Measurements from ENCODE around the gene EFTUD2.
A peak's percentile ranks its signal among the peaks of the same experiment; 100 is the strongest.

EFTUD2 gene

DNA sequence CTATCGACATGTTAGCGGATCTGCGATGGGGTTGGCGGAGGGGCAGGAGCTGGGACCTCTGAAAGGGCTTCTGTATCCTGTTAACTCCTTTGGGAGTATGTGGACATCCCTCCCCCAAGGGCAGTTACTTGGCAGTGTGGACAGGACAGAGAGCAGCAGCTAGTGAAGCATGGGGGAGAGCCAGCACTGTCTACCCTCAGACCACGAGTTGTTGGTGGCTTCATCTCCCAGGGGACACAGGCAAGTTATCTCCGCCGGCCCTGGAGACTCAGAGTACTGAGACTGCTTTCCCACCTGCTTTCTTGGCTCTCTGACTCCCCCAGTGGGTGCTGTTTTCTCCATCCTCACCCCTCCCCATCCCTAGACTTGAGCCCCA lies 21.3 kb upstream of the EFTUD2 start:
- Histone ChIP-seq H3K9me3 (no peaks in the 10 kb centered on the region), H3K36me3 (replicated peaks) (peaks cover 3% of the 10 kb centered on the region), H3K27me3 (ENCODE audit: low read depth) (no peaks in the 10 kb centered on the region), H3K4me1 (no peaks in the 10 kb centered on the region), H3K4me3 (no peak overlapping the region)
- in situ Hi-C loops (cut with MboI; ENCODE audit: low sequenced_read_pairs), result no loop called here
- no peak for DNase-seq (ENCODE audit: low spot score in 2 of 2)

DNA sequence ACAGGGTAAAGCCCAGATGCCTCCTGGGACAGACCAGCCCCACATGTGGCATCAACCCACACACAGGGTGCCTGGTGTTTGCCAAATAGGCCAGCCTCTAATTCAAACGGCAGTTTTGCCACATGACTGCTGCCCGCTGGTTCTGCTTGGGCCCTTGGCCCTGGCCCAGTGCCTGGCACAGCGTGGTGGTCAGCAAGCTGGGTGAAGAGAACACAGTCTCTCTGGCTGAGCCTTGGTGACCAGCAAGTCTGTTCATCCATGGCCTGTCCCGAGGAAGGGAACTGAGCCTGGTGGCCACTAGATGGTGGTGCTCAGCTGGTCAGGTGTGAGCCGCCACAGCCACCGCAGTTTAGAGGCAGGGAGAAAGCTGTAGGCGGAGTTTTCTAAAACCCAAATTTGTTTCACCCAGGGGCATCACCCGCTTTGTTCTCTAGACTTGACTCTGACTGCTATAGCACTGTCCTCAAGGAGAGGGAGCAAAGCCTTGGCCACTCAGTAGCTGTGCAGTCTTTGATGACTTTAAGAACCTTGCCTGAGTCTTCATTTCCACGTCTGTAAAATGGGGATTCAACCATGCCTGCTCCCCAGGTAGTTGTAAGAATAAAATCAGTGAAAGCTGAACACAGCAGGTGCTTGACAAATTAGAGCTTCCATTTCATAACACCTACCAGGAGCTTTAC lies 20.8 kb upstream of the EFTUD2 start:
- Histone ChIP-seq H3K4me3 (no peak overlapping the region), H3K27me3 (ENCODE audit: low read depth) (no peaks in the 10 kb centered on the region), H3K9me3 (no peaks in the 10 kb centered on the region), H3K36me3 (replicated peaks) (peaks cover 3% of the 10 kb centered on the region), H3K4me1 (no peaks in the 10 kb centered on the region)
- in situ Hi-C loops (cut with MboI; ENCODE audit: low sequenced_read_pairs), result no loop called here
- peak; percentile 72 to 85 for DNase-seq (ENCODE audit: low spot score in 2 of 2)

DNA sequence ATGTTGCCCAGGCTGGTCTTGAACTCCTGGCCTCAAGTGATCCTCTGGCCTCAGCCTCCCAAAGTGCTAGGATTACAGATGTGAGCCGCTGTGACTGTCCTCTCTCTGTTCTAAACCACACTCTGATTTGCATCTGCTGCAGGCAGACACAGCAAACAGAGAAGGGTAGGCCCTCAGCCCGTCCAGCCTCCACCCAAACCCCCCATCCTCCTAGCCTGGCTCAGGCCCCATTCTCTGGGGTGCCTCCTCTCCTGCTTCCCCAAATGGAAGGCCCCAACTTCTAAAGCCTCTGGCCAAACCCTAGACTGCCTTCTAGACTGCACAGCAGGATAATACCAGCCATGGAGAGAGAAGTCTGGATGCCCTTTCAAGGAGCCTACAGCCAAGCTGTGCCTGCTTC lies 20.2 kb upstream of the EFTUD2 start:
- Histone ChIP-seq H3K9me3 (no peaks in the 10 kb centered on the region), H3K4me3 (no peak overlapping the region), H3K4me1 (no peaks in the 10 kb centered on the region), H3K27me3 (ENCODE audit: low read depth) (no peaks in the 10 kb centered on the region), H3K36me3 (replicated peaks) (no peaks in the 10 kb centered on the region)
- in situ Hi-C loops (cut with MboI; ENCODE audit: low sequenced_read_pairs), result no loop called here
- no peak for DNase-seq (ENCODE audit: low spot score in 2 of 2)

DNA sequence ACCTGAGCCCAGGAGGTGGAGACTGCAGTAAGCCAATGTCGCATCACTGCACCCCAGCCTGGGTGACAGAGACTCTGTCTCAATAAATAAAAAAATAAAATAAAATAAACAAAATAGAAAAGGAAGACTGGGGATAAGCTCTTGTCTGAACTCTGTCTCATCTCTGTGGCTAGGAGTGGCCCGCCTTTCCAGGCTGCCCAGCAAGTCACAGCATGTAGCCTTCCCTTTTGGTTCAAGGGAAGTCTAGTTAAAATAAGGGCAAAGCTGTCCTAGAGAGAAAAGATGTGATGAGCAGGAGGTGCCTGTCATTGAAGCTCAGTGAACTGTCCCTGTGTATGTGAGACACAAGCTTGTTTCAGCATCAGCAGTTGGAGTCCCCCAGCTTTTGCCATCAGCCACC lies 18.8 kb upstream of the EFTUD2 start:
- no peaks in the 10 kb centered on the region for H3K4me1 ChIP-seq
- H3K9me3 ChIP-seq, result no peaks in the 10 kb centered on the region
- no peaks in the 10 kb centered on the region for H3K36me3 ChIP-seq (replicated peaks)
- peaks cover 7% of the 10 kb centered on the region for H3K27me3 ChIP-seq (ENCODE audit: low read depth)
- DNase-seq (ENCODE audit: low spot score in 2 of 2), result no peak
- no peak overlapping the region for H3K4me3 ChIP-seq
- in situ Hi-C loops (cut with MboI; ENCODE audit: low sequenced_read_pairs), result no loop called here

DNA sequence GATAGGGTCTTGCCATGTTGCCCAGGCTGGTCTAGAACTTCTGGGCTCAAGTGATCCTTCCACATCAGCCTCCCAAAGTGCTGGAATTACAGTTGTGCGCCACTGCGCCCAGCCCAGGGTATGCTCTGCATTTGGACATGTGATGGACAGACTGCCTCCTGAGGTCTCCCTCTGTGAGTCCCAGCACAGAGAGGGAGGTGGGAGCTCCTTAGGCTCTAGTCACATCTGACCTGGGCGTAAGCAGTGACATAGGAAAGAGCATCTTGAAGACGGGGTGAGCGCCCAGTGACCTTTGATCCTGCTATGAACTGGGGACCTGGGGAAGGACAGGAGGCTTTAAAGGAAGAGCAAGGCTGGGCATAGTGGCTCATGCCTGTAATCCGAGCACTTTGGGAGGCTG lies 18.2 kb upstream of the EFTUD2 start:
- Histone ChIP-seq H3K9me3 (no peaks in the 10 kb centered on the region), H3K27me3 (ENCODE audit: low read depth) (peaks cover 10% of the 10 kb centered on the region), H3K36me3 (replicated peaks) (no peaks in the 10 kb centered on the region), H3K4me1 (no peaks in the 10 kb centered on the region), H3K4me3 (no peak overlapping the region)
- DNase-seq (ENCODE audit: low spot score in 2 of 2), result no peak
- in situ Hi-C loops (cut with MboI; ENCODE audit: low sequenced_read_pairs), result no loop called here

DNA sequence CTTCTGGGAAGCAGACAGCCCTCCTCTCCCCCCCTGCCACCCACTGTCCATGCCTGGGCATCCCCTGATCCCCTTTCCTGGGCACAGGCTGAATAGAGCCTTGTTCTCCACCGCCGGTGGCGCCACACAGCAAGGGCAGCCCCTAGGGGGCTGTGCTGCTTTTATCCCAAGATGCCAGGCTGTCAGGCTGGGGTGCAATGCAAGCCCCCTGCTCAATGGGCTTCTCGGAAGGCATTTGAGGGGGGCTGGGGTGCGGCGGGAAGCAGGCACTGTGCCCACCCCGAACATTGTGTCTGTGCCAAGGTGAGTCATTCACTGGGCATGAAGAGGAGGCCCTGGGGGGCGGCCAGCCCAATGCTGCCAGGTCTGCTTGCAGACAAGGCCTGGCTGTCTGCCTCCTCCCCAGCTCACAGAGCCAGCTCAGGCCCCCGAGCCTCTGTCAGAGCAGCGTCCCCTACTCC lies 17.6 kb upstream of the EFTUD2 start:
- H3K27me3 ChIP-seq (ENCODE audit: low read depth), result peaks cover 10% of the 10 kb centered on the region
- no peak overlapping the region for H3K4me3 ChIP-seq
- no peaks in the 10 kb centered on the region for H3K4me1 ChIP-seq
- in situ Hi-C loops (cut with MboI; ENCODE audit: low sequenced_read_pairs), result no loop called here
- no peak for DNase-seq (ENCODE audit: low spot score in 2 of 2)
- no peaks in the 10 kb centered on the region for H3K36me3 ChIP-seq (replicated peaks)
- H3K9me3 ChIP-seq, result no peaks in the 10 kb centered on the region

DNA sequence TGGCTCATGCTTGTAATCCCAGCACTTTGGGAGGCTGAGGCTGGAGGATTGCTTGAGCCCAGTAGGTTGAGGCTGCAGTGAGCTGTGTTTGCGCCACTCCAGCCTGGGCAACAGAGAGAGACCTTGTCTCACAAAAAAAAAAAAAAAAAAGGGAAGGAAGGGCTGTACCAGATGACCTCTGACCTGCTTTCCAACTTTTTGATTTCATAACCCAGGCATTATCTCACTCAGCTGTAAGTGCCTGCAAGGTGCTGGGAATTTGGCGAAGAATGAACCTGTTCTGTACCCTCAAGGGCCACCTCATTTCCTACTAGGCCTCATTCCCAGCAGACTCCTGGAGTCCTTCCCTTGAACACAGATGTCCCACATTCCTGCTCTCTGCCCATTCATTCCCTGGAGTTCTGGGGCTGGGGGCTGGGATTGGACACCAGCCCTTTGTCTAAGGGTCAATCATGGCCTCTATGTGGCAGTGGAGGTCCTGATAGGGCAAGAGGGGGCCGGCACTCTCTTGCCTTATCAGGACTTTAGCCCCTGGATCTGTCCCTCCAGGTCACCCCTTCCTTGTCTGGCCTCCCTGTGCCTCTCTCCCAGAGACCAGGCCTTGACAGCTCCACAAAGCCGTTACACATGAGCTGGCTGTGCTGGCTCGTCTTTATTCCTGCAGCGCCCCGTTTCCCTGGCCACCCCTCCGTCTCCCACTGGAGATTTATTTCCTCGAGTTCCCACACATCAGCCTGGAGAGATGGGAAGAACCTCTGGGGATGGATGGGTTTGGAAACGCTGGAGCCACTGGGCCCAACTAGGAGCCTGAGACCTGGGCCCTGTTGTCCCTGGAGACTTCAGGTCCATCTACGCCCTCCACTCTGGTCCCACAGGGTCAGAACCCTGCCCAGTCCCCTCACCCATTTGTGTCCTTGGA lies 16.9 kb upstream of the EFTUD2 start:
- no peaks in the 10 kb centered on the region for H3K9me3 ChIP-seq
- no peak for DNase-seq (ENCODE audit: low spot score in 2 of 2)
- in situ Hi-C loops (cut with MboI; ENCODE audit: low sequenced_read_pairs), result no loop called here

DNA sequence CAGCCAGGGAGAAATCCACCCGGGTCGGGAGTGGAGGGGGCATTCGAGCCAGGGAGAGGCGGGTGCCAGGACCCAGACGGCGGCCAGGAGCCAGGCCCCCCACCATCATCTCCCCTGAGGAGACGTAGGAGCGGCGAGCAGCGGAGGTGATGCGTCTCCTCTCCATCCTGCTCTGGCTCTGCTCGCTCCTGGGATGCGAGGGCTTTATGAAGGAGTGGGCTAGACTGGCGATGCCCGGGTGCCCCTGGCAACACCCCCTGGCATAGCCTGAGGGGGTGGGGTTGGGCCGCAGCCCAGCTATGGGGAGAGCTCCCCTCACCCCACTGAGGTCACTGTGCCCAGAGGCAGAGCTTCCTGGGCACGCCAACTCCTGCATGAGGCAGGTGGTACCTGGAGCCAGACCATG lies 16.1 kb upstream of the EFTUD2 start, which contains the start of gene GFAP:
Gene GFAP (minus strand): TSS at position 180 of the 406 bp plus-strand sequence. CDS start 14 bp downstream, at position 166.
- in situ Hi-C loops (cut with MboI; ENCODE audit: low sequenced_read_pairs), result no loop called here
- peaks cover 10% of the 10 kb centered on the region for H3K27me3 ChIP-seq (ENCODE audit: low read depth)
- H3K9me3 ChIP-seq, result no peaks in the 10 kb centered on the region
- no peak for DNase-seq (ENCODE audit: low spot score in 2 of 2)
- H3K4me3 ChIP-seq, result no peak within 1 kb of the TSS
- H3K36me3 ChIP-seq (replicated peaks), result no peaks in the 10 kb centered on the region
- H3K4me1 ChIP-seq, result no peaks in the 10 kb centered on the region

More for the DNA sequence above, 16.9 kb upstream of the EFTUD2 start:
- Histone ChIP-seq H3K4me3 (no peak overlapping the region), H3K4me1 (no peaks in the 10 kb centered on the region), H3K27me3 (ENCODE audit: low read depth) (peaks cover 10% of the 10 kb centered on the region), H3K36me3 (replicated peaks) (no peaks in the 10 kb centered on the region)

DNA sequence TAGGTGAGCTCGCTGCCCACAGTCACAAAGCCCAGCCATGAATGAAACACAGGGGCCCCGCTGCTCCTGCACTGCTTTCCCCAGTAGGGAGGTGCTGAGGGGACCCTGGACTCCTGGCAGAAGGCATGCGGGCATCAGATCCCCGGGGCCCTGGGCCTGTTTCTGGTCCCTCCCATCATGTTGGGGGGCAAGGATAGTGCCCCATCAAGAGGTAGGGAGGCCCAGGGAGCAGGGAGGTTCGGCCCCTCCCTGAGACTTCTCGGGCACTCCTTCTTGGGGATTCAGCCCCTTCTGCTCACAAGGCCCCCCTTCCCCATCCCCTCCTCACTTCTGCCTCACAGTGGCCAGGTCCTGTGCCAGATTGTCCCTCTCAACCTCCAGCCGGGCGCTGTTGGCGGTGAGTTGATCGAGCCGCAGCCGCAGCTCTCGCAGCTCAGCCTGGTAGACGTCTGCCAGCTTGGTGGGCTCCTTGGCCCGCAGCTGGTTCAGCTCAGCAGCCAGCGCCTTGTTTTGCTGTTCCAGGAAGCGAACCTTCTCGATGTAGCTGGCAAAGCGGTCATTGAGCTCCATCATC lies 15.5 kb upstream of the EFTUD2 start:
- Histone ChIP-seq H3K9me3 (no peaks in the 10 kb centered on the region), H3K36me3 (replicated peaks) (no peaks in the 10 kb centered on the region), H3K27me3 (ENCODE audit: low read depth) (peaks cover 10% of the 10 kb centered on the region), H3K4me3 (no peak overlapping the region), H3K4me1 (no peaks in the 10 kb centered on the region)
- DNase-seq (ENCODE audit: low spot score in 2 of 2), result no peak
- in situ Hi-C loops (cut with MboI; ENCODE audit: low sequenced_read_pairs), result loop anchor here (5.0 kb wide), 1 partner anchor 113 kb away; no protein-coding TSS in a partner anchor

DNA sequence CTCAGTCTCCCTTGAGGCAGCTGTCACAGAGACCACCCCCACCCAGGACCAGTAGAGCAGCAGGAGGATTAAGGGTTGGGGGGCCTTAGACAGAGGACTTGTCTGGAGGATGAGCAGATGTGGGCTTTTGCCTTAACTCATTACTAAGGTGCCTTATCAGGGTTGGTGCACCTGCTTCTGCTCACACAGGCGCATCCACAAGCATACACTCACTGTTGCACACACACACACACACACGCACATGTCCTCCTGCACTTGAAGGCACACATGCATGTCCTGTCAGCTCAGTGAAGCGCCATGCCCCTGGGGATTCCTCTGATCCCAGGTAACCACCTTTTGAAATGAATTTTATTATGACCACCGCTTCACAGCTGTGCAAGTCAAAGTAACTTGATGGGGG lies 14.9 kb upstream of the EFTUD2 start:
- in situ Hi-C loops (cut with MboI; ENCODE audit: low sequenced_read_pairs), result loop anchor here (5.0 kb wide), 1 partner anchor 113 kb away; no protein-coding TSS in a partner anchor
- H3K27me3 ChIP-seq (ENCODE audit: low read depth), result peaks cover 10% of the 10 kb centered on the region
- no peak overlapping the region for H3K4me3 ChIP-seq
- H3K36me3 ChIP-seq (replicated peaks), result no peaks in the 10 kb centered on the region
- H3K4me1 ChIP-seq, result no peaks in the 10 kb centered on the region
- no peak for DNase-seq (ENCODE audit: low spot score in 2 of 2)
- H3K9me3 ChIP-seq, result no peaks in the 10 kb centered on the region

DNA sequence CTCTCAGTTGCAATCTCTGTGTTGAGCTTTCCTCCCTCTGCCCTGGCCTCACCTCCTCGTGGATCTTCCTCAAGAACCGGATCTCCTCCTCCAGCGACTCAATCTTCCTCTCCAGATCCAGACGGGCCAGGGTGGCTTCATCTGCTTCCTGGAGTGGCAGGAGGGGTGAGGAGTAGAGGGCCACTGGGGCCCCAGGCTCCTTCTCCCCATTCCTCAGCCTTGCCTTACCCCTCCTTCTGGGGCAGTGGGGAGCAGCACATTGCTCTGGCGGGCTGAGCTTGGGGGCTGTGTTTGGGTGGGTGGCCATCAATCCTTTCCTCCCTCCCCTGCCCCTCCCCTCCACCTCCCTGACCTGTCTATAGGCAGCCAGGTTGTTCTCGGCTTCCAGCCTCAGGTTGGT lies 14.4 kb upstream of the EFTUD2 start:
- peaks cover 10% of the 10 kb centered on the region for H3K27me3 ChIP-seq (ENCODE audit: low read depth)
- DNase-seq (ENCODE audit: low spot score in 2 of 2), result no peak
- H3K9me3 ChIP-seq, result no peaks in the 10 kb centered on the region
- no peaks in the 10 kb centered on the region for H3K4me1 ChIP-seq
- no peaks in the 10 kb centered on the region for H3K36me3 ChIP-seq (replicated peaks)
- in situ Hi-C loops (cut with MboI; ENCODE audit: low sequenced_read_pairs), result loop anchor here (5.0 kb wide), 1 partner anchor 114 kb away; no protein-coding TSS in a partner anchor
- H3K4me3 ChIP-seq, result no peak overlapping the region

DNA sequence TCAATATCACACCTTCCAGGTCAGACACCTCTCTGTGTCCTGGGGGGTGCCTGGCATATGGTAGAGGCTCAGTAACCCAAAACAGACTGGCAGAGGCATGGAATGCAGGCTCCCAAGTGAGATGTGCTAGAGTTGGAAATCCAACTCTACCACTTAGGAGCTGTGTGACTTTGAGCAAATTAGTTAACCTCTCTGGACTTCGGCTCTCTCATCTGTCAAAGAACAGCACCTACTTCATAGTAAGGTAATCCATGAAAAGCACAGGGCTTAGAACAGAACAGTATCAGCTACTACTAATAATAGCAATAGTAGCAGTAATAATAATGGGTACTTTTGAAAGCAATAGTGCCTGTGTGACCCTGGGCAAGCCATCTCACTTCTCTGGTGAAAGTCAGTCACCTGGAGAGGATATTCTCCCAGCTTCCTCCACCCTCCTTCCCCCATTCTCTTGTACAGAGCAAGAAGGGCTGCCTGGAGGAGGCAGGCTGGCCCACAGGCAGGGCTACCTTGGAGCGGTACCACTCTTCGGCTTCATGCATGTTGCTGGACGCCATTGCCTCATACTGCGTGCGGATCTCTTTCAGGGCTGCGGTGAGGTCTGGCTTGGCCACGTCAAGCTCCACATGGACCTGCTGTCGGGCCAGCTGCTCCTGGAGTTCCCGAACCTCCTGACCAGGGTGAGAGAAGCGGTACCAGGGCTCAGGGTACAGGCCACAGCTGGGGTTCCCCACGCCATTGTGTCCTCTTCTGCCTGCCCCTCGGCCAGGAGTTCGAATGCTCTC lies 13.7 kb upstream of the EFTUD2 start:
- Histone ChIP-seq H3K4me3 (no peak overlapping the region), H3K27me3 (ENCODE audit: low read depth) (peaks cover 10% of the 10 kb centered on the region), H3K9me3 (no peaks in the 10 kb centered on the region), H3K4me1 (no peaks in the 10 kb centered on the region), H3K36me3 (replicated peaks) (no peaks in the 10 kb centered on the region)
- no peak for DNase-seq (ENCODE audit: low spot score in 2 of 2)
- in situ Hi-C loops (cut with MboI; ENCODE audit: low sequenced_read_pairs), result loop anchor here (5.0 kb wide), 1 partner anchor 114 kb away; no protein-coding TSS in a partner anchor
